Epidermal melanocyte (primary cell): ENCODE data around the gene ABHD8.

Experiments
- DNase-seq: peaks from one replicate; pipeline ENCODE4 v3.0.0; 2011; ENCODE audit warnings: low spot score; ENCODE audit not compliant: insufficient read length

Gene ABHD8, protein sequence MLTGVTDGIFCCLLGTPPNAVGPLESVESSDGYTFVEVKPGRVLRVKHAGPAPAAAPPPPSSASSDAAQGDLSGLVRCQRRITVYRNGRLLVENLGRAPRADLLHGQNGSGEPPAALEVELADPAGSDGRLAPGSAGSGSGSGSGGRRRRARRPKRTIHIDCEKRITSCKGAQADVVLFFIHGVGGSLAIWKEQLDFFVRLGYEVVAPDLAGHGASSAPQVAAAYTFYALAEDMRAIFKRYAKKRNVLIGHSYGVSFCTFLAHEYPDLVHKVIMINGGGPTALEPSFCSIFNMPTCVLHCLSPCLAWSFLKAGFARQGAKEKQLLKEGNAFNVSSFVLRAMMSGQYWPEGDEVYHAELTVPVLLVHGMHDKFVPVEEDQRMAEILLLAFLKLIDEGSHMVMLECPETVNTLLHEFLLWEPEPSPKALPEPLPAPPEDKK

DNA sequence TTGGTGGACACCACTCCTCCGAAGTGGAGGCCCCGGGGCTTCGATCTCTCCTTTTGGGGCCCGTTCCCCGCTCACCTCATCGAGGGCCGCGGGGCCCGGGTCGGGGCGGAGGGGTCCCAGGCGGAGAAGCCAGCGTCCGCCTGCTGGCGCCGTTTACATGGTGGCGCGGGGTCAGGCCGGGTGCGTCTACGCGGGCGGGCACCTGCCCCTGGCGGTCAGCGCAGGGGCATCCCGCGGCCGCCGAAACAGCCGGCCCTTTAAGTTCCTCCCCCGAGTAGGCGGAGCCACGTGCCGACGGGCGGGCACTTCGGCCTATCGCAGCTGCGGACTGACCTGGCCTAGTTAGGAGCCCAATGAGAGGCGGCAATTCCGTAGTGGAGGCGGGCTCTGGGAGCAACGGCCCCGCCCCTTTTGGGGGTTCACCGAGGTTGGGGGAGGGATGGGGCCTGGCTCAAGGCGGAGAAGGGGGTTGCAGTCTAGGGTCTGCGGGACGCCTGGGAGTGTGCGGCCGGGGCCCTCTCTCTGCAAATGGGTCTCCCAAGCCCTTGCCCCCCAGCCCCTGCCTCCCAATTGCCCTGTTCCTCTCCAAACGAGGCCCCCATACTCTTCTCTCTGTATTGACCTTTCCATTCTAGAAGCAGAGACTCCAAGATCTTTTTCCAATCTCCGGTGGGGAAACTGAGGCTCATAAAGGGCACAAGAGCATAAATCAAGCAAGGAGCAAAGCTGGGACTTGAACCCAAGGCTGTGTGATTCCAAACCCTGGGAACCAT is at the start of gene ABHD8:
ABHD8 (minus strand) TSS at position 259 of the 773 bp plus-strand sequence. CDS start 1,809 bp downstream, outside the sequence.
- peak; percentile 98 for DNase-seq

DNA sequence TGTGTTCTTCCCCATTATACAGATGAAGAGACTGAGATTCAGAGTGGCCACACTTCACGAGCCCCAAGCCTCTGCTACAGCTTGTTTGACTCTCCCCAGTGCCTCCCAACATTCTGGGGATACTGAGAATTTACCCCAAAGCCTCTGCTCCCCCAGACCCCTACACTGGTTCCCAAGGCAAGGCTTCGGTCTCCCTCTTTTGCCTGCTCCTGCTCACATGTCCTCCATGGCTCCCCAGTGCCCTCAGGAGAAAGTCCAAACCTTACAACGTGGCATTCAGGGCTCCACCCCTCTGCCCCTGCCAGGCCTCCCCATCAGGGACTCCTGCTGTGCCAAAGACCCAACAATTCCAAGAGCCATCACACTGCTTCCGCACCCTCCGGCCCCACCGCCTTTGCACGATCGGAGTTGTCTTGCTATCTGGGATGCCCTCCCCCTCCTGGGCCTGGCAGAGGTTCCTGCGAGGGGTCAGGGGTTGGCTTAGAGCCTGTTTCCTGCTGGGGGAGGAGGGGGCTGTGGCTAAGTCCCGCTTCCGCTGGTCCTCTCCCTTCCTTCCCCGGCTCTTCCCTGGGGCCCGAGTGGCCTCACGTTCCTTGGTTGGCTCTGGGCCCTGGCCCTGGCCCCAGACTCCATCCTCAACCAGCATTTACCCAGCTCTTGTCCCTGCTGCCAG is 49.5 kb upstream of the ABHD8 start:
- DNase-seq: no peak

DNA sequence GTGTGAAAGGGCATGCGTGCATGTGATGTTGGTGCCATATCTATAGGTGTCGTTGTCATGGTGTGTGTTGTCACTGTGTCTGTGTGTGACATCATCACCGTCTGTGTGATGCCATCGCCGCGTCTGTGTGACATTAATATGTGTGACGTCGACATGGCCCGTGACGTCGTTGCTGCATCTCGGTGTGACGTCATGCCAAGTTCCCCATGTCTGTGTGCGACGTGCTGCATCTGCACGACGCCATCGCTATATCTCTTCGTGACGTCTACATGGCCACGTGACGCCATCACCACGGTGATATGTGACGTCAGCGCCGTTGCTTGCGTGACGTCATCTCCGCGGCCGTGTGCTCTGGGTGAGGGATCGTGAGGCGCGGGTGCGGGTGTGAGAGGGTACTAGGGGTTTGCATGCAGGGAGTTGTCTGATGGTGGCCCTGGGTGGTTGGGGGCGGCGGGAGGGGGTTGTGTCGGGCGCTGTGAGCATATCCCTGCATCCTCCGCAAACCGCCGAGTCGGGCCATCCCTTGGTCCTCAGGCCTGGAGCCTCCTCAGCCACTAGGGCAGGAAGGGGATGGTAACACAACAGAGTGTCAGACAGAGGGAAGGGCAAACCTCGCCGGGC is 48.7 kb upstream of the ABHD8 start:
- no peak for DNase-seq

DNA sequence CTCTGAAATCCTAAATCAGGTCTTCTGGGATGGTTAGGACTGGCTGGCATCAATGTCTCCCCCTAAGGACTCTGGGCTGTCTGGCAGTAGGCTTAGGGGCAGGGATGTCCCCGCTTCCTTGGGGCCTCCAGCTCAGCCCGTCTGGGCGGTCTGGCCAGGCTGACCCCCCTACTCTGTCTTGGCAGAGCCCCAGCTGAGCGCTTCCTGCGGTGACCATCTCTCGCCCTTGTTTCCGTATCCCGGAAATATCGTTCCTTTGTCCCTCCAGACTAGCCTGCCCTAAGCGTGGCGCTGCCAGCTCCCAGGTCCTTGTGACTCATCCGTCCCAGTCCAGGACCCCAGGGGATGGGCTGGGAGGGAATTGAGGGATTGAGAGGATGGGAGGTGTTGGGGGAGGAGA is 45.5 kb upstream of the ABHD8 start:
- no peak for DNase-seq

DNA sequence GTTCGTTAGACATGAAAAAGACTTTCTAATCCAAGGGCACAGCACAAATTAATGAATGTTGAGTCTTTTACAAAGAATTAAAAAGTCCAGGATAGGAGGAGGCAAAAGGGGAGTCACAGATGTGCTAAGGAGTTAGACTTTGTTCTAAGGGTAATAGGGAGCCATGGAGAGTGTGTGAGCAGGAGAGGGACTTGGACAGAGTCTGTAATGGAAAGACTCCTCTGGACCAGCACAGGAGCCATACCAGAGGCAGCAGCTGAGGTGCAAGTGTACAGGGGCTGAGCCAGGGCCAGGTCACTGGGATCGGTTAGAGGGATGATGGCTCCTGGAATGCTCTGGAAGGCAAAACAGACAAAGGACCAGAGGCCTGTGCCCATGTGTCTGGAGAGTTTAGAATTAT is 44.7 kb upstream of the ABHD8 start:
- no peak for DNase-seq

DNA sequence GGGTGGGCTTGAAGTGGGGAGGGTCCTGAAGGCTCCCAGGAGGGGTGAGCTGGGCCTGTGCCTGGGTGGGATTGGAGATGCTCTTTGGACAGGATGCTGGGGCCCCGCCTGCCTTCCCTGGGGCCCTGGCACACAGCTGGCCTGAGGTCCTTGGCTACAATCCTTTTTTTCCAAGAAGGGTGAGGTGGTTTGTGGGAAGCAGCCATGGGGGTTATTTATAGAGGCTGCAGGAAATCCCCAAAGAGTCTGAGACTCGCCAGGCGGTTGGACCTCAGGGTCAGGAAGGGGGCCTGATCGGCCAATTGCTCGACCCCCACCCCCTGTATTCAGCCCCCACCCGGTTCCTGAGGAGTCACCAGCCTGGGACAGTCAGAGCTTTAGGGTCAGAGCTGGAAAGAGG is 44.1 kb upstream of the ABHD8 start:
- no peak for DNase-seq

DNA sequence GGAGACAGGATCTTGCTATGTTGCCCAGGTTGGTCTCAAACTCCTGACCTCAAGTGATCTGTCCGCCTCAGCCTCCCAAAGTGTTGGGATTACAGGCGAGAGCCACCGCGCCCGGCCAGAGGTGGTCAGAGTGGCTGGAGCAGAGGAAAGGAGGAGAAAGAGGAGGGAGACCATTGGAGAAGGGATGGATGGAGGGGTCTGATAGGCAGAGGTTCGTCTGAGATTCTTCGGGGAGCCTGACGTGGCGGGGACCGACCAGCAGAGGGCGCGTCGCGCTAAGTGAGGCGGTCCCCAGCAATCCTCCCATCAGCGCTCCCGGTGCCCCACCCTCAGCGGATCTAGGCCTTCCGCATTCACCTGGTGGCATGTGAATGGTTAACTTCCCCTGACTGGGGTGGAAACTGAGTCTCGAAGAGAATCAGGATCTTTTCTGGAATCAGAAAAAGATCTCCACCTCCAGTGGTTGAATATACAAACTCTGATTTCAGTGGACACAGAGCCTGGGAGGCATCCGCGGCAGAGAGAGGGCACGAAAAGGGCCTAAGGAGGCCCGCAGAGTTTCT is 43.0 kb upstream of the ABHD8 start:
- no peak for DNase-seq

DNA sequence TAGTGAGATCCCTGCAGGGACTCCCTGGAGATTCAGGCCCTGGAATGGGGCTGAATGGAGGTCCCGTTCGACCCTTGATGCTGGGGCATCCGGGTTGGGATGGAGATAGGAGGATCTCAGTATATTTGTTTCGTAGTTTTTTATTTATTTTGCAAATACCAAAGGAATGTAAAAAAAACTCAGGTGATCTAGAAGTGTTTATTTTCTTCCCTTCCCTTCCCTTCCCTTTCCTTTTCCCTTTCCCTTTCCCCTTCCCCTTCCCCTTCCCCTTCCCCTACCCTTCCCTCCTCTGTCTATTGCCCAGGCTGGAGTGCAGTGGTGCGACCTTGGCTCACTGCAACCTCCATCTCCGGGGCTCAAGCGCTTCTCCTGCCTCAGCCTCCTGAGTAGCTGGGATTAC is 38.6 kb upstream of the ABHD8 start:
- DNase-seq: no peak

DNA sequence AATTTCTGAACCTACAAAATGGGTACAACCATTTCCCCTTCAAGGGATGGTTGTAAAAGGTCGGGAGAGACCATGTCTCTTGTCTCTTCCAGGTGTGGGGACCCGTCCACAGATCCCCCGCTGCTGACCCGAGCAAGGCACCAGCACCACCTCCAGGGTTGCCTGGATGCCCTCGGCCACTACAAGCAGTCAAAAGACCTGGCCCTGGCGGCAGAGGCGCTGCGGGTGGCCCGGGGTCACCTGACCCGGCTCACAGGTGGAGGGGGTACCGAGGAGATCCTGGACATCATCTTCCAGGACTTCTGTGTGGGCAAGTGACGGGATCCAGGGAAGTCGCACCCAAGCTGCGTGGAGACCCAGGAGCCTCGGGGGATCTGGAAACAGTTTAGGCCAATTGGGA is 38.2 kb upstream of the ABHD8 start:
- no peak for DNase-seq

DNA sequence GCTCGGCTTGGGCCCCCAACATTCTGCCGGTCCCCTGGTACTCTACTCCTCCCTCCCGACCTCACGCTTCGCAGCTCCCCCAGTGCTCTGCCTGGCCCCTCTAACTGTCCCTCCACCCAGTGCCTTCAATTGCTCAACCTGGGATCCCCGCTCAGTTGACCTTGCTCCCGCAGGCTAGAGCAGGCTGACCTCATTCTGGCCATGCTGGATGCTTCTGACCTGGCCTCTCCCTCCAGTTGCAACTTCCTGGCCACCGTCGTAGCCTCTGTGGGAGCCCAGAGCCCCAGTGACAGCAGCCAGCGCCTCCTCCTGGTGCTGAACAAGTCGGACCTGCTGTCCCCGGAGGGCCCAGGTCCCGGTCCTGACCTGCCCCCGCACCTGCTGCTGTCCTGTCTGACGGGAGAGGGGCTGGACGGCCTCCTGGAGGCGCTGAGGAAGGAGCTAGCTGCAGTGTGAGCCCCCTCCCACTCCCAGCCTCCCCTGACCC is 37.7 kb upstream of the ABHD8 start:
- no peak for DNase-seq

DNA sequence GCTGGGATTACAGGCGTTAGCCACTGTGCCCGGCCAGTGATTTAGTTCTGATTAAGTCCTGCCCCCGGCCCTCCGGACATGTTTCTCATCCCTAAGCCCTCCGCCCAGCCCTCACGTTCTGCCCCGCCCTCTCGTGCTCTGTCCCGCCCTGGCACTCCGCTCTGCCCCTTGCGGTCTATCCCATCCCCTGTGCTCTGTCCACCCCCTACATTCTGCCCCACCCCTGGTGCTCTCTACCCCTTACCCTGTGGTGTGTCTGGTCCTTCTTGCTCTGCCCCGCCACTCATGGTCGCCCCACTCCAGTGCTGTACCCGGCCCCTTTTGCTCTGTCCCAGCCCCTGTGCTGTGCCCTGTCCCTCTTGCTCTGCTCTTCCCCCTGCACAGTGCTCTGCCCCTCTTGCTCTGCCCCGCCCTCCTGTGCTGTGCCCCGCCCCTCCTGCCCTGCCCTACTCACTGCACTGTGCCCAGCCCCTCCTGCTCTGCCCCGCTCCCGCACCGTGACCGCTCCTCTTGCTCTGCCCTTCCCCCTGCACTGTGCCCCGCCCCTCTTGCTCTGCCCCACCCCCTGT is 37.2 kb upstream of the ABHD8 start:
- no peak for DNase-seq

DNA sequence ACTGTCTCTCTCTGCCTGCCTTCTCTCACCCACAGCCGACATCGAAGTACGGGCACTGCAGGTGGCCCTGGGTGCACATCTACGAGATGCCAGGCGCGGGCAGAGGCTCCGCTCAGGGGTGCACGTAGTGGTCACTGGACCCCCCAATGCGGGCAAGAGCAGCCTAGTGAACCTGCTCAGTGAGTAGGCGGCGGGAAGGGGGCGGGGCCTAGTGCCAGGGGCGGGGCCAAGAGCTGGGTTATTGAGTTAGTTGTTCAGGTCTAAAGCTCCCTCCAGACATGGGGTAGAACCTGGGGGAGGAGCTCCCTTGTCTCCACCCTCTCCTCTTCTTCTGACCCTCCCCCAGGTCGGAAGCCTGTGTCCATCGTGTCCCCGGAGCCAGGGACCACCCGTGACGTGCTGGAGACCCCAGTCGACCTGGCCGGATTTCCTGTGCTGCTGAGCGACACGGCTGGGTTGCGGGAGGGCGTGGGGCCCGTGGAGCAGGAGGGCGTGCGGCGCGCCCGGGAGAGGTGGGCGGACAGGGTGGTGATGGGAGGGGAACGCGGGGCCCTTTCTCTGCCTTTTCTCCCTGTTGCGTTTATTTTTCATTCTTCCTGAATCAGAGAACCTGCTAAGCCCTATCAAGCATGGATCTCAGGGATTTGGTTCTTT is 36.0 kb upstream of the ABHD8 start:
- no peak for DNase-seq

DNA sequence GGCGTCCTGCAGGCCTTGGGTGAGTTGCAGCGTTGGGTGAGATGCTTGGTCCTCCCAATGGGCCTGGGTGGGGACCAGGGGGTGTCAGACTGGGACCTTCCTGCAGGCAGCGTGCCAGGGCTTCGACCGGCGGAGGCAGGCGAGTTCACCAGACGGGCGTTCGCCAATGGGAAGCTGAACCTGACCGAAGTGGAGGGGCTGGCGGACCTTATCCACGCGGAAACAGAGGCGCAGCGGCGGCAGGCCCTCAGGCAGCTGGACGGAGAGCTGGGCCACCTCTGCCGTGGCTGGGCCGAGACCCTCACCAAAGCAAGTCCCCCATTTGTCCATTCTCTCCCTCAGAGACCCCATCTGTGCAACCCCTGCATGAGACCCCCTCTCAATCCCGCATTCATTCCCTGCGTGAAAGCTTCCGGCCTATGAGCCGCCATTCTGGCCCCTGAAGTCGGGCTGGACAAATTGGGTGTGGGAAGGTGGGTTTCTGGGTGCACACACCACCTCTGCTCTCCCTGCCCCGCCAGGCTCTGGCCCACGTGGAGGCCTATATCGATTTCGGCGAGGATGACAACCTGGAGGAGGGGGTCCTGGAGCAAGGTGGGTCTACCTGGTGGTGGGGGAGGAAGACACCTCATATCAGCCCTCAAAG is 35.3 kb upstream of the ABHD8 start:
- DNase-seq: no peak

DNA sequence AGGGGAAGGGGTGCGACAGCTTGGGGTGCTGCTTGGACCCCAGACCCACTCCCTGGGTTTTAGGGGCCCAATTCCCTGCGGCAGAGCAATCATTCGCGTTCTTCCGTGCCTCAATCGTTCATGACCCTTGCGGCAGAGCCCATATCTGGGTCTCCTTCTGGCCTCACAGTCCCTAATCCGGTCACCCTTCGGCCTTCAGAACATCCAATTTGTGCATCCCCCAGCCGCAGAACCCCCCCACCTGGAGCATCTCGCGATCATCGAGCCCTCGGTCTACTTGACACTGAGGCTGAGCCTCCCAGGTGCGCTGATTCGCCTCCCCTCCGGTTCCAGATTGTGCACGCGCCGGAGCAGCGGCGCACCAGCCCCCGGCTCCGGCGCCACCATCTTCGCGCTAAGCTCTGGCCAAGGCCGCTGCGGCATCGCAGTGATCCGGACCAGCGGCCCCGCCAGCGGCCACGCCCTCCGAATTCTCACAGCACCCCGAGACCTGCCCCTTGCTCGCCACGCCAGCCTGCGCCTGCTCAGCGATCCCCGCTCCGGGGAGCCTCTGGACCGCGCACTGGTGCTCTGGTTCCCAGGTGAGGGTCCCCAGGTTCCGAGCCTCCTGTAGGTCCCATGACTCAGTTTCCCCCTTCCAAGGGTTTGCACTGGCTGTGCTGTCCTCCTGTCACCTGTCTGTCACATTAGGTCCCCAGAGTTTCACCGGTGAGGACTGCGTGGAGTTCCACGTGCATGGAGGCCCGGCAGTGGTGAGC is 34.6 kb upstream of the ABHD8 start:
- no peak for DNase-seq

DNA sequence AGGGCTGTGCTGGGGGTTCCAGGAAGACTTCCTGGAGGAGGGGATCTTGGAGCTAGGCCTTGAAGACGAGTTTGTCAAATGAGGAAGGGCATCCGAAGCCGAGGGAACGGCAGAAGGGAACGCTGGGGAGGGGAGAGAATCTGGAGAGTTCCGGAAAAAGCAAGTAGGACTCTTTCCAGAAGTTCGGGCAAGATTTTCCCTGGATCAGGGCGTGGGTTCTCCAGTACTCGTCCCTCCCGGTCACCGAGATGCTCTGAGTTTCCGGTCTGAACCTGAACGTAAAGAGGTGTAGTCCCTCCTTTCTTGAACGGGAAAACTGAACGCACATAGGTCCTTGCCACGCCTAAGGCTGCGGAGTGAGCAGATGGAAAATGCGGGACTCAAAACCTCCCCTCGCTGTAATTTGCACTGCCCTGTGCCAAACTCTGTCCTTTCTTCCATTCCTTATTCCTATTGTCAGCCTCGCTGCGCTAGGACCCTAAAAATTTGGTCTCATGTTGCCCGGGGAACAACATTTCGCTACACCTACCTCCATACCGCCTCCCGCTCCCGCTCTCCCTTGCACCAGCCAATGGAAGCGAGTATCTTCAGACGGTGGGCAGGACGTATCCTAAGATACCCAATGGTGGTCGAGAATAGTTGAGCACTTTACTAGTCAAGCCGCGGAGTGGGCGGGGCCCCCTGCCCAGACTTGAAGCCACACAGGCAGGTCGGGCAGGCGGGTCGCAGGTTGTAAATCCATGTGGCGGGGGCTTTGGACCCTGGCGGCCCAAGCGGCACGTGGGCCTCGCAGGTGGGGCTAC is 33.8 kb upstream of the ABHD8 start, which contains the start of gene GTPBP3:
GTPBP3 (plus strand) TSS at position 682 of the 803 bp plus-strand sequence; CDS start at position 741, 59 bp downstream.
- peak; percentile 99 for DNase-seq

DNA sequence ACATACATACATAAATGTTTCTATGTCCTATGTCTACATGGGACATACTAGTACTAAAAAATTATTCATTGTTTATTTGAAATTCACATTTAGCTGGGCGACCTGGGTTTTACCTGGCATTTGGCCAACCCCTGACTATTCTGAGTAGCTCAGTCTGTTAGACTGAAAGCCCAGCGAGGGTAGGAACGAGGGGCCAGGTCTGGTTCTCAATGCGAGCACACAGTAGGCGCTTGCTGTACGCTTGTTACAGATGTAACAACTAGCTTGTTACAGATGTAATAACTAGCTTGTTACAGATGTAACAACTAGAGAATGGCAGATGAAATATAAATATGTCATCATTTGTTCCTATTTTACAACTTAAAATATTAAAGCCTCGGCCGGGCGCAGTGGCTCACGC is 32.4 kb upstream of the ABHD8 start:
- DNase-seq: no peak

DNA sequence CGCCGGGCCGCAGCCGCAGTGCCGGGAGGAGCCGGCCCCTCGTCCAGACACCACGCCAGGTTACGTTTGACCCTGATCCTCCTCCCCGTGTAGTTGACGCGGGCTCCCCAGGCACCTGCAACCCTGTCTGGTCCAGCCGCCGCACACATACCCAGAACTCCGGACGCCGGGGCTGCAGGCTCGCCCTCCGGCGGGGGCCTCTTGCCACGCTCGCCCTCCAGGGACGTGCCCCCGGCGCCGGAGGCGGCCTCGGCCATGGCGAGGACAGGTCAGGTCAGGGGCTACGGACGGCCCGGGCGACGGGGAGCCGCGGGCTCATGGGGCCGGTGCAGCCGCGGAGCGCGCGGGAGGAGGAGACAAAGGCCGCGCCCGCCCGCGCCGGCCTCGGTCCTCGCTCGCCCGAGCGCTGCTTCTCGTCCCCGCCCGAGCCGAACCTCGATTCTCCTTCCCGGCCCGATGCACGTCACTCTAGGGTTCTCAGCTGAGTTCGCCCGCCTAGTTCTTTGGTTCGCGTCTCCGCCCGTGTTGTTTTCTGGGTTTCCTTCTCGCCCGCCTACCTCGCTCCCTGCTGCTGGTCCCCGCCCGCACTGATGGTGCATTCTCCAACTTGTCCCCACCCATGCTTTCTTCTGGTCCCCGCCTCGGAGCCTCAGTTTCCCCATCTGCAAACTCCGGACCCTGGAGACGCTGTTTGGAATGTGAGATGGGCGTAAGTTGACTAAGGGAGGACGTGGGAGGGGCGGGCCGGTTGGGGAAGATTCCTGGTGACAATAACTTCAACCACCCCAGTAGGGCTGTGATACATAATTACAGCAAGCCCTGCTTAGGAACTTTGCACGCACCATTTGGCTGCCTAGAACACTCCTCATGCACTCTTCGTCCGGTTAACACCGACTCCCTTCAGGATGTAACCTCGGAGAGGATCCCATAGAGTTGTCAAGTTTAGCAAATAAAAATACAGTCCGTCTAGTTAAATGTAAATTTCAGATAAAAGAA is 31.5 kb upstream of the ABHD8 start, which contains the start of gene ANO8:
ANO8 (minus strand) TSS at position 442 of the 996 bp plus-strand sequence; CDS start at position 257, 185 bp downstream.
- DNase-seq: peak; percentile 99
